ENCODE data around the gene IPCEF1. TPM values are rescaled to one million over a fixed set of nuclear protein-coding genes. Genes with fewer than 3 reads are reported as not detected.

Gene IPCEF1
- total and polyA plus RNA-seq, 8 donors = 2.4 to 6.9 (median 5.4) TPM

DNA sequence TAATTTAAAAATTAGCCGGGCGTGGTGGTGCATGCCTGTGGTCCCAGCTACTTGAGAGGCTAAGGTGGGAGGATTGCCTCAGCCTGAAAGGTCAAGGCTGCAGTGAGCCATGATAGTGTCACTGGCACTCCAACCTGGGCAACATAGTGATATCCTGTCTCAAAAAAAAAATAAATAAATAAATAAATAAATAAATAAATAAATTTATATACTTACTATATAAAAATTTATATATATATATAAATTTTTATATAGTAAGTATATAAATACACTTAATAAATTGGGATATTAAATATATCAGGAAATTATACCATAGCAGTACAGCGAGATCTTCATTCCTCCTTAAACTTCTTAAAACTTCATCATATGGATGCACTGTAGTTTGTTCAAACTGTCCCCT lies 23.0 kb upstream of the IPCEF1 start:
- no peaks in the 10 kb centered on the region for H3K36me3 ChIP-seq
- DNase-seq = no peak
- no peaks in the 10 kb centered on the region for H3K27me3 ChIP-seq
- no peaks in the 10 kb centered on the region for H3K4me1 ChIP-seq
- TF ChIP-seq, protein P1, sequence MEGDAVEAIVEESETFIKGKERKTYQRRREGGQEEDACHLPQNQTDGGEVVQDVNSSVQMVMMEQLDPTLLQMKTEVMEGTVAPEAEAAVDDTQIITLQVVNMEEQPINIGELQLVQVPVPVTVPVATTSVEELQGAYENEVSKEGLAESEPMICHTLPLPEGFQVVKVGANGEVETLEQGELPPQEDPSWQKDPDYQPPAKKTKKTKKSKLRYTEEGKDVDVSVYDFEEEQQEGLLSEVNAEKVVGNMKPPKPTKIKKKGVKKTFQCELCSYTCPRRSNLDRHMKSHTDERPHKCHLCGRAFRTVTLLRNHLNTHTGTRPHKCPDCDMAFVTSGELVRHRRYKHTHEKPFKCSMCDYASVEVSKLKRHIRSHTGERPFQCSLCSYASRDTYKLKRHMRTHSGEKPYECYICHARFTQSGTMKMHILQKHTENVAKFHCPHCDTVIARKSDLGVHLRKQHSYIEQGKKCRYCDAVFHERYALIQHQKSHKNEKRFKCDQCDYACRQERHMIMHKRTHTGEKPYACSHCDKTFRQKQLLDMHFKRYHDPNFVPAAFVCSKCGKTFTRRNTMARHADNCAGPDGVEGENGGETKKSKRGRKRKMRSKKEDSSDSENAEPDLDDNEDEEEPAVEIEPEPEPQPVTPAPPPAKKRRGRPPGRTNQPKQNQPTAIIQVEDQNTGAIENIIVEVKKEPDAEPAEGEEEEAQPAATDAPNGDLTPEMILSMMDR (IDR thresholded peaks at IDR 0.05) = no peak
- H3K27ac ChIP-seq = no peak overlapping the region
- peaks cover 0 to 7% of the 10 kb centered on the region in 2 donors for H3K9me3 ChIP-seq
- ATAC-seq = no peak
- H3K4me3 ChIP-seq = no peak overlapping the region
- intact Hi-C loops (cut with DNase I) = no loop called here

DNA sequence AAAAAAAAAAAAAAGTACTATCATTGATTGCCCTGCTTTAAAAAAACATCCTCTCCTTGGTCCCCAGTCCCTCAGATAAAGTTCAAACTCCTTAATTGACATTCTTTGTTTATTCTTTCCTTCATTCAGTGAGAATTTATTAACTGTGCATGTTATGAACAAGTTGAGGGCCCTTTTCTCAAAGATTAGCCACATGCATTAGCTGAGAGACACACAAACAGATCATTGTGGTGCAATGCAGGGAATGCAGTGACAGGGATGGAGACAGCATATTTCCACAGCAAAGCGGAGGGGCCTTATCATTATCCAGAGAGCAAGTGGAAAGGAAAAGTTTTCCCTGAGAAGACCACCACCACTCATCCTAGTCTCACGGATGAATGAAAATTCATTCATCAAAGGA lies 21.9 kb upstream of the IPCEF1 start:
- TF ChIP-seq, protein P1 (IDR thresholded peaks at IDR 0.05) = no peak
- Histone ChIP-seq H3K36me3 (no peaks in the 10 kb centered on the region), H3K4me3 (no peak overlapping the region), H3K27ac (no peak overlapping the region), H3K27me3 (no peaks in the 10 kb centered on the region), H3K9me3 (peaks cover 0 to 7% of the 10 kb centered on the region in 2 donors), H3K4me1 (no peaks in the 10 kb centered on the region)
- intact Hi-C loops (cut with DNase I) = no loop called here
- no peak for ATAC-seq
- DNase-seq = peak in 2 of 4 donors; percentile 42 to 49

DNA sequence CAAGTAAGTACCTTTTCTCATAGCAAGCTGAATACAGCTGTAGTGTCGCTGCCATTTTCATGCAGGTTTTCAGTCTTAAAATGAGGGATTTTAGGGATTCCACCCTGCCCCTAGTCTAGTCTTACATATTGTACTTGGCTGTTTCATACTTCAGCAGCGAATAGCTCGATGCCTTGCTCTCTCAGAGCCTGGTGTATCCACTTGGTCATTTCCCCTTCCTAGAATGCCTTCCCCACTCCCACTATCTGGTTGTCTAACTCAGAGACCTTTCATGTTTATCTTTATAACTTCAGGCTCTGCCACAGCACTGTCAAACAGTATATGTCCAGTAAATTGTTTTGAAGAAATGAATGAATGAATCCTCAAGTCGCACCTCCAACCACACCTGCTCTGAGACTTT lies 21.1 kb upstream of the IPCEF1 start:
- Histone ChIP-seq H3K9me3 (no peaks in the 10 kb centered on the region), H3K27ac (no peak overlapping the region), H3K4me3 (no peak overlapping the region), H3K27me3 (no peaks in the 10 kb centered on the region), H3K4me1 (no peaks in the 10 kb centered on the region), H3K36me3 (no peaks in the 10 kb centered on the region)
- no peak for ATAC-seq
- intact Hi-C loops (cut with DNase I) = no loop called here
- no peak for DNase-seq
- TF ChIP-seq, protein P1 (IDR thresholded peaks at IDR 0.05) = no peak

DNA sequence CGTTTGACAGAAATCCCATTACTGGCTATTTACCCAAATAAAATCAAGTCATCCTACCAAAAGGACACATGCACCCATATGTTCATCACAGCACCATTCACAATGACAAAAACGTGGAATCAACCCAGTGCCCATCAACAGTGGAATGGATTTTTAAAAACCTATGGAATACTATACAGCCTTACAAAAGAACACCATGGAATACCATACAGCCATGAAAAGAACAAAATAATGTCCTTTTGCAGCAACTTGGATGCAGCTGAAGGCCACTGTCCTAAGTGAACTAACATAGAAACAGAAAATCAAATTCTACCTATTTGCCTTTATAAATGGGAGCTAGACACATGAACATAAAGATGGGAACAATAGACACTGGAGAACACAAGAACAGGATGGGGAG lies 17.4 kb upstream of the IPCEF1 start:
- ATAC-seq = no peak
- Histone ChIP-seq H3K36me3 (no peaks in the 10 kb centered on the region), H3K4me3 (no peak overlapping the region), H3K4me1 (peaks cover 0 to 17% of the 10 kb centered on the region in 2 donors), H3K27me3 (no peaks in the 10 kb centered on the region), H3K9me3 (no peaks in the 10 kb centered on the region), H3K27ac (no peak overlapping the region)
- intact Hi-C loops (cut with DNase I) = no loop called here
- no peak for DNase-seq
- TF ChIP-seq, protein P1 (IDR thresholded peaks at IDR 0.05) = no peak

DNA sequence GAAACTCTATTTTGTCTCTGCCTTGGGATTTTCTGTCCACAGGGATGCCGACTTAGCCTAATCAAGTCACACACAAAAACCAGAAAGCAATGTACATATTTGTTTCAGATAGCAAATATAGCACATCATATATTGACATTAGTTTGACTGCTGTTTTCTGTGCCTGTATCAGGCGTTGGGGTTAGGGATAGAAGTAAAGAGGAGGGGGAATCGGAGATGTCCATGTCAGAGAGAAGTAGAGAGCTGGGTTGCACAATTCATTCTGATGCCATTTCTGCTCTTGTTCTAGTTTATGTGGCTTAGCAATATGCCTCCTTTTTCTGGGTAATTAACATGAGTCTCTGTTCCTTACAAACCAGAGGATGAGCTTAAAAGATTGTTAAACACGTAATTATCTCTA lies 14.7 kb upstream of the IPCEF1 start:
- peaks cover 0 to 29% of the 10 kb centered on the region in 2 donors for H3K4me1 ChIP-seq
- ATAC-seq (no peak), DNase-seq (peak in 1 of 4 donors; percentile 22)
- no peak overlapping the region for H3K4me3 ChIP-seq
- H3K9me3 ChIP-seq = no peaks in the 10 kb centered on the region
- H3K36me3 ChIP-seq = no peaks in the 10 kb centered on the region
- intact Hi-C loops (cut with DNase I) = no loop called here
- H3K27me3 ChIP-seq = no peaks in the 10 kb centered on the region
- TF ChIP-seq, protein P1 (IDR thresholded peaks at IDR 0.05) = no peak
- no peak overlapping the region for H3K27ac ChIP-seq
